H1 (cell line): ENCODE data around the gene LCN12. TPM values are rescaled to one million over a fixed set of nuclear protein-coding genes. Genes with fewer than 3 reads are reported as not detected.

Source experiments
- CTCF ChIA-PET: fragments of 300-600 bp; sonication (Branson Sonifier 250); formaldehyde crosslinking; loops from one replicate; lab custom pipeline; 2021; ENCODE audit not compliant: partially characterized antibody; lab: Charles Lee
- POLR2A ChIA-PET: fragments of 300-600 bp; sonication (Branson Sonifier 250); formaldehyde crosslinking; loops from one replicate; lab custom pipeline; 2021; ENCODE audit warnings: inconsistent platforms; ENCODE audit not compliant: partially characterized antibody; lab: Charles Lee
- DNase-seq, 2 experiments: peaks; one replicate each; pipeline versions ENCODE4 v3.0.0 to v3.0.0-alpha.2; 2010 to 2022; ENCODE audit warnings: low spot score in 2 of 2, low read depth in 1 of 2, mixed read lengths in 1 of 2
- FAIRE-seq: peaks from 2 replicates; lab custom pipeline; 2011; peaks lifted over from hg19 to GRCh38; lab: Jason Lieb, UNC
- H2AFZ ChIP-seq: 2 replicates; pipeline ENCODE4 v1.8.1; 2012; ENCODE audit warnings: low read length, inconsistent platforms
- H2AK5ac ChIP-seq: 2 replicates; pipeline ENCODE4 v1.6.1; 2013; ENCODE audit warnings: low read depth, low read length
- H2BK120ac ChIP-seq: replicated peaks from 2 replicates; pipeline ENCODE3; 2013; ENCODE audit warnings: low read depth, low read length, inconsistent platforms
- H2BK12ac ChIP-seq: 2 replicates; pipeline ENCODE4 v1.6.1; 2013; ENCODE audit warnings: low read depth, low read length
- H2BK15ac ChIP-seq: 2 replicates; pipeline ENCODE4 v1.6.1; 2013; ENCODE audit warnings: low read length
- H2BK20ac ChIP-seq: 2 replicates; pipeline ENCODE4 v1.6.1; 2013; ENCODE audit warnings: low read length
- H2BK5ac ChIP-seq: 2 replicates; pipeline ENCODE4 v1.6.1; 2013; ENCODE audit warnings: low read depth, low read length
- H3K14ac ChIP-seq: 2 replicates; pipeline ENCODE4 v1.6.1; 2013; ENCODE audit warnings: inconsistent platforms; ENCODE audit not compliant: insufficient read length
- H3K18ac ChIP-seq: 2 replicates; pipeline ENCODE4 v1.6.1; 2013; ENCODE audit warnings: low read length; ENCODE audit errors: extremely low read depth
- H3K23ac ChIP-seq: 2 replicates; pipeline ENCODE4 v1.6.1; 2013; ENCODE audit warnings: inconsistent platforms; ENCODE audit not compliant: insufficient read length
- H3K23me2 ChIP-seq: 2 replicates; pipeline ENCODE4 v1.6.1; 2013; ENCODE audit warnings: low read depth, low read length
- H3K27ac ChIP-seq: 2 replicates; pipeline ENCODE4 v1.6.1; 2011; ENCODE audit warnings: low read depth, low read length, inconsistent platforms
- H3K27me3 ChIP-seq, 4 experiments: replicated peaks in 1 of 4; 1 replicate in 1 of 4; 2 replicates in 3 of 4; pipeline versions ENCODE4 v1.6.1 to v1.8.1; 2011 to 2013; ENCODE audit warnings: low read length in 3 of 4, mild to moderate bottlenecking in 3 of 4, inconsistent platforms in 2 of 4, mixed read lengths in 2 of 4, moderate library complexity in 1 of 4; ENCODE audit not compliant: control insufficient read depth in 3 of 4, insufficient read depth in 3 of 4; ENCODE audit errors: extremely low read depth in 1 of 4
- H3K36me3 ChIP-seq, 4 experiments: 2 replicates each; pipeline versions ENCODE4 v1.6.1 to v1.8.1; 2011 to 2013; ENCODE audit warnings: mild to moderate bottlenecking in 4 of 4, low read length in 3 of 4, moderate library complexity in 2 of 4, control low read depth in 1 of 4, inconsistent platforms in 1 of 4; ENCODE audit not compliant: insufficient read depth in 4 of 4, control insufficient read depth in 2 of 4
- H3K4ac ChIP-seq: replicated peaks from 2 replicates; pipeline ENCODE3; 2013; ENCODE audit warnings: low read length, low read depth, mixed read lengths, inconsistent platforms; ENCODE audit not compliant: insufficient read length
- H3K4me1 ChIP-seq, 4 experiments: replicated peaks in 1 of 4; 1 replicate in 1 of 4; 2 replicates in 3 of 4; pipeline versions ENCODE4 v1.6.1 to v1.8.1; 2011 to 2013; ENCODE audit warnings: low read length in 3 of 4, inconsistent platforms in 2 of 4, mixed read lengths in 1 of 4; ENCODE audit not compliant: insufficient read depth in 4 of 4, control insufficient read depth in 3 of 4
- H3K4me2 ChIP-seq, 2 experiments: 2 replicates each; pipeline versions ENCODE4 v1.6.1 to v1.8.1; 2011 to 2013; ENCODE audit warnings: low read depth in 2 of 2, low read length in 2 of 2, control low read depth in 1 of 2, inconsistent platforms in 1 of 2, mild to moderate bottlenecking in 1 of 2; ENCODE audit not compliant: insufficient read depth in 1 of 2
- H3K4me3 ChIP-seq, 4 experiments: fragments of 200-600, 300-600 bp in 1 of 4; sonication (generic), shearing (Covaris generic), sonication (Bioruptor Twin) in 1 of 4; 2 replicates each; pipeline versions ENCODE4 v1.5.1 to v1.8.1; 2011 to 2016; ENCODE audit warnings: low read length in 4 of 4, low read depth in 3 of 4, control low read depth in 2 of 4, inconsistent platforms in 2 of 4, mild to moderate bottlenecking in 2 of 4, mixed read lengths in 1 of 4, moderate library complexity in 1 of 4; ENCODE audit not compliant: insufficient read depth in 2 of 4; ENCODE audit errors: extremely low read depth in 1 of 4
- H3K56ac ChIP-seq: replicated peaks from 2 replicates; pipeline ENCODE3; 2013; ENCODE audit warnings: low read depth, mild to moderate bottlenecking, mixed read lengths, low read length, inconsistent platforms; ENCODE audit not compliant: insufficient read length
- H3K79me1 ChIP-seq: 2 replicates; pipeline ENCODE4 v1.6.1; 2013; ENCODE audit warnings: low read depth, low read length, control low read depth
- H3K79me2 ChIP-seq, 2 experiments: 2 replicates each; pipeline versions ENCODE4 v1.6.1 to v1.8.1; 2012 to 2013; ENCODE audit warnings: low read length in 2 of 2, mild to moderate bottlenecking in 2 of 2, inconsistent platforms in 1 of 2; ENCODE audit not compliant: insufficient read depth in 2 of 2, control insufficient read depth in 1 of 2
- H3K9ac ChIP-seq, 4 experiments: replicated peaks in 1 of 4; 1 replicate in 1 of 4; 2 replicates in 3 of 4; pipeline versions ENCODE4 v1.6.1 to v1.8.1; 2011 to 2013; ENCODE audit warnings: low read depth in 3 of 4, low read length in 3 of 4, control low read depth in 2 of 4, mild to moderate bottlenecking in 2 of 4, moderate library complexity in 2 of 4, inconsistent platforms in 1 of 4; ENCODE audit errors: extremely low read depth in 1 of 4
- H3K9me3 ChIP-seq, 2 experiments: 2 replicates each; pipeline versions ENCODE4 v1.6.1 to v1.8.1; 2012 to 2013; ENCODE audit warnings: mild to moderate bottlenecking in 2 of 2, moderate library complexity in 2 of 2, control low read depth in 1 of 2, inconsistent platforms in 1 of 2, low read depth in 1 of 2, low read length in 1 of 2, mixed read lengths in 1 of 2; ENCODE audit not compliant: insufficient read depth in 2 of 2
- H4K20me1 ChIP-seq, 2 experiments: replicated peaks in 1 of 2; 2 replicates each; pipeline versions ENCODE3 to v1.8.1; 2011 to 2013; ENCODE audit warnings: inconsistent platforms in 2 of 2, low read length in 2 of 2, mild to moderate bottlenecking in 1 of 2; ENCODE audit not compliant: insufficient read depth in 2 of 2, control insufficient read depth in 1 of 2
- H4K5ac ChIP-seq: 2 replicates; pipeline ENCODE4 v1.6.1; 2013; ENCODE audit warnings: low read length, low read depth, mixed read lengths, inconsistent platforms; ENCODE audit not compliant: insufficient read length
- H4K8ac ChIP-seq: 2 replicates; pipeline ENCODE4 v1.8.0; 2013; ENCODE audit warnings: mild to moderate bottlenecking, moderate library complexity, low read length, inconsistent platforms; ENCODE audit not compliant: insufficient read depth; ENCODE audit errors: extremely low read depth
- H4K91ac ChIP-seq: replicated peaks from 2 replicates; pipeline ENCODE3; 2013; ENCODE audit warnings: low read length, mixed read lengths, inconsistent platforms; ENCODE audit not compliant: insufficient read length
- GTF2F1 ChIP-seq: IDR thresholded peaks from 2 replicates; pipeline ENCODE4 v1.6.1; 2012; ENCODE audit warnings: low read depth, low read length, improper control_type of control experiment, borderline replicate concordance
- PHF8 ChIP-seq: fragments of 200-600 bp; sonication (generic); conservative IDR thresholded peaks from 2 replicates; pipeline ENCODE4 v1.7.1; 2012; ENCODE audit warnings: low read depth, mild to moderate bottlenecking, inconsistent platforms, low read length, moderate library complexity
- RAD21 ChIP-seq, 2 experiments: IDR thresholded peaks in 1 of 2; conservative IDR thresholded peaks in 1 of 2; 2 replicates each; pipeline ENCODE4 v1.6.1; 2011; ENCODE audit warnings: low read depth in 2 of 2, low read length in 2 of 2, improper control_type of control experiment in 1 of 2, inconsistent platforms in 1 of 2, mild to moderate bottlenecking in 1 of 2, moderate library complexity in 1 of 2
- SIRT6 ChIP-seq: IDR thresholded peaks from one replicate; pipeline ENCODE4 v1.7.1; 2012; ENCODE audit warnings: low read length, inconsistent platforms
- SIX5 ChIP-seq: IDR thresholded peaks from 2 replicates; pipeline ENCODE4 v1.6.1; 2011; ENCODE audit warnings: mild to moderate bottlenecking, low read depth, low read length
- SRF ChIP-seq: IDR thresholded peaks from 2 replicates; pipeline ENCODE4 v1.6.1; 2011; ENCODE audit warnings: mild to moderate bottlenecking, low read depth, low read length, moderate library complexity
- TAF7 ChIP-seq: optimal IDR thresholded peaks from 2 replicates; pipeline ENCODE3; 2011; ENCODE audit warnings: low read depth, mild to moderate bottlenecking, inconsistent platforms, low read length, moderate library complexity, borderline replicate concordance
- WGBS, 2 experiments: shearing (Covaris generic) in 1 of 2; methylation state at CpG; one replicate each; pipeline versions ENCODE4 v1.1.6 to v1.1.7; 2013 to 2015; ENCODE audit warnings: low lambda C conversion rate in 2 of 2, mixed read lengths in 2 of 2, inconsistent platforms in 1 of 2, low coverage in 1 of 2, missing lambda C conversion rate in 1 of 2; ENCODE audit not compliant: insufficient replicate concordance in 2 of 2, insufficient coverage in 1 of 2, insufficient read length in 1 of 2; ENCODE audit errors: extremely low coverage in 1 of 2, missing lambda C conversion rate in 1 of 2; 5-methylcytosine and 5-hydroxymethylcytosine counted together
- polyA plus RNA-seq, 7 experiments: library from polyadenylated mRNA; depleted of rRNA in 3 of 7; stranded (reverse) in 5 of 7; unstranded in 2 of 7; fragments of >200 nt in 5 of 7; fragments of 200-250 nt in 2 of 7; gene quantifications; 1 replicate in 5 of 7; 2 replicates in 1 of 7; 4 replicates in 1 of 7; pipeline versions ENCODE4 v1.2.1 to v1.2.3, GENCODE V29; 2011 to 2013; ENCODE audit warnings: missing spikeins in 2 of 7, mixed read lengths in 2 of 7
- total RNA-seq: library from RNA; stranded (reverse); fragmentation: NEBNext Ultra II Directional; extraction: Animal tissue kit (Norgen Biotek cat#: 25700); gene quantifications from 2 replicates; pipeline ENCODE4 v1.2.1, GENCODE V29; 2021
- TF ChIP-seq, protein P1 (sequence below): IDR thresholded peaks from 2 replicates; pipeline ENCODE4 v1.6.1; 2011; ENCODE audit warnings: low read length, improper control_type of control experiment

Gene LCN12
- total and polyA plus RNA-seq, 2 of the 8 experiments (the other 6 are each of a cell fraction or from before 2014, with no cell fraction given): 1.1 to 1.7 TPM

DNA sequence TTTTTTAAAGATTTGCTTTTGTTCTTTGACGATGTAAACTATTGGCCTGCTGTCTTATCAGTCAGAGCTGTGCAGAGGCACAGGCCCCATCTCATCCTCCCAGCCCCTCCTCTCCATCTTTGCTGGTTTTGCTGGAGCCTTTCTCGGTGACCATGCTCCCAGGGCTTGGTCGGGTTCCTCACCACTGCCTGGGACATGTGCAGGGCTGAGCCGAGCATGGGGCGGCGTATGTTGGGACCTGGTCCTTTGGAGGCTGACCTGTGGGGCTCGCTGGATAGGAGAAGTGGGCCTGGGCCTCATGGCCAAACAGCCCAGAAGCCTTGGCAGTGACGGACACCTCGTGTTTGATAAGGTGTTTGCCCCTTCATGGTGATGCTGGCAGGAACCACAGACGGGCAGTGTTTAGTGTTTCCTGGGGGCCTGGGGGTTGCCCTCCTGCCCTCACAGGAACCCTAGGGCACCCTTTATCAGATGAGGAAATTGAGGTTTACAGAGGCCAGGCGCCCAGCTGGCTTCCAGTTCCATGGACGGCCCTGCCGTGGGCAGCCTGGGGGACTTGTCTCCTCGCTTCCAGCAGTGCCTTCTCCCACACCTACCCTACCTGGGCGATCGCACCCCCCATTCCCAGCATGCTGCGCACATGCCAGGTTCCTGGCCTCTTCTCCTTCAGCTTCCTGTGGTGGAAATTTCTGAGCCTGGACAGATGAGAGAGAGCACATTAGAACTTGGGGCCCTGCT is 38.2 kb upstream of the LCN12 start:
- H3K4me3 ChIP-seq: no peak overlapping the region
- no peaks in the 10 kb centered on the region for H3K27me3 ChIP-seq
- H3K79me1 ChIP-seq: peaks cover 2% of the 10 kb centered on the region; the same call in 1 of the 2 replicates
- no peaks in the 10 kb centered on the region for H3K23me2 ChIP-seq
- H3K14ac ChIP-seq: no peak overlapping the region
- H4K91ac ChIP-seq: no peak overlapping the region
- no peak for FAIRE-seq
- no peak overlapping the region for H4K8ac ChIP-seq
- no peak overlapping the region for H3K4ac ChIP-seq
- H3K4me2 ChIP-seq: no peak overlapping the region
- CTCF ChIA-PET: interaction anchor here (0.6 kb wide), 1 partner anchor 209 kb away, joined by 4 read pairs; no protein-coding TSS in a partner anchor
- H3K56ac ChIP-seq: no peak overlapping the region
- H4K20me1 ChIP-seq: peaks cover 4 to 16% of the 10 kb centered on the region in 2 experiments
- no peaks in the 10 kb centered on the region for H3K4me1 ChIP-seq
- H2BK15ac ChIP-seq: no peak overlapping the region
- no peak overlapping the region for H3K23ac ChIP-seq
- peaks cover 12 to 47% (median 30%) of the 10 kb centered on the region in 4 experiments; a peak in 7 of 8 replicates for H3K36me3 ChIP-seq
- no peak overlapping the region for H2BK20ac ChIP-seq
- no peak for DNase-seq
- H2AFZ ChIP-seq: no peak overlapping the region
- H3K9ac ChIP-seq: no peak overlapping the region
- no peak overlapping the region for H2BK120ac ChIP-seq
- H2BK5ac ChIP-seq: no peak overlapping the region
- TF ChIP-seq, protein P1, sequence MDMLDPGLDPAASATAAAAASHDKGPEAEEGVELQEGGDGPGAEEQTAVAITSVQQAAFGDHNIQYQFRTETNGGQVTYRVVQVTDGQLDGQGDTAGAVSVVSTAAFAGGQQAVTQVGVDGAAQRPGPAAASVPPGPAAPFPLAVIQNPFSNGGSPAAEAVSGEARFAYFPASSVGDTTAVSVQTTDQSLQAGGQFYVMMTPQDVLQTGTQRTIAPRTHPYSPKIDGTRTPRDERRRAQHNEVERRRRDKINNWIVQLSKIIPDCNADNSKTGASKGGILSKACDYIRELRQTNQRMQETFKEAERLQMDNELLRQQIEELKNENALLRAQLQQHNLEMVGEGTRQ: no peak
- TF ChIP-seq PHF8 (no peak), SIX5 (no peak), SIRT6 (no peak), SRF (no peak), RAD21 (IDR thresholded peaks at IDR 0.05 in 1 of 2, conservative IDR thresholded peaks at IDR 0.05 in 1 of 2; ENCODE audit: low read depth in 2 of 2, low read length in 2 of 2) (no peak), TAF7 (no peak), GTF2F1 (no peak)
- no peak overlapping the region for H2BK12ac ChIP-seq
- POLR2A ChIA-PET: no interaction called here
- 97% methylated on average over 16 of the region's 17 CpGs; no CpG with 5 or more reads in 1 of the 2 experiments for WGBS, 2 experiments
- H3K27ac ChIP-seq: no peak overlapping the region
- no peak overlapping the region for H4K5ac ChIP-seq
- no peak overlapping the region for H3K18ac ChIP-seq
- no peak overlapping the region for H2AK5ac ChIP-seq
- no peaks in the 10 kb centered on the region for H3K9me3 ChIP-seq
- H3K79me2 ChIP-seq: no peaks in the 10 kb centered on the region; a peak in 1 of 4 replicates
